H1 (cell line): ENCODE results near the gene NDUFS5. TPM values are rescaled to one million over a fixed set of nuclear protein-coding genes. Genes with fewer than 3 reads are reported as not detected.
"Not testable (repeated sequence)": the region's sequence is repeated elsewhere in the genome, so short reads cannot be mapped to it uniquely, and the experiment has no call there.

Experiments used
- CTCF ChIA-PET: fragments of 300-600 bp; sonication (Branson Sonifier 250); formaldehyde crosslinking; loops from one replicate; lab custom pipeline; 2021; ENCODE audit not compliant: partially characterized antibody; lab: Charles Lee
- POLR2A ChIA-PET: fragments of 300-600 bp; sonication (Branson Sonifier 250); formaldehyde crosslinking; loops from one replicate; lab custom pipeline; 2021; ENCODE audit warnings: inconsistent platforms; ENCODE audit not compliant: partially characterized antibody; lab: Charles Lee
- DNase-seq, 2 experiments: peaks; one replicate each; pipeline versions ENCODE4 v3.0.0 to v3.0.0-alpha.2; 2010 to 2022; ENCODE audit warnings: low spot score in 2 of 2, low read depth in 1 of 2, mixed read lengths in 1 of 2
- FAIRE-seq: peaks from 2 replicates; lab custom pipeline; 2011; peaks lifted over from hg19 to GRCh38; lab: Jason Lieb, UNC
- H2AFZ ChIP-seq: 2 replicates; pipeline ENCODE4 v1.8.1; 2012; ENCODE audit warnings: low read length, inconsistent platforms
- H2AK5ac ChIP-seq: 2 replicates; pipeline ENCODE4 v1.6.1; 2013; ENCODE audit warnings: low read depth, low read length
- H2BK120ac ChIP-seq: replicated peaks from 2 replicates; pipeline ENCODE3; 2013; ENCODE audit warnings: low read depth, low read length, inconsistent platforms
- H2BK12ac ChIP-seq: 2 replicates; pipeline ENCODE4 v1.6.1; 2013; ENCODE audit warnings: low read depth, low read length
- H2BK15ac ChIP-seq: 2 replicates; pipeline ENCODE4 v1.6.1; 2013; ENCODE audit warnings: low read length
- H2BK20ac ChIP-seq: 2 replicates; pipeline ENCODE4 v1.6.1; 2013; ENCODE audit warnings: low read length
- H2BK5ac ChIP-seq: 2 replicates; pipeline ENCODE4 v1.6.1; 2013; ENCODE audit warnings: low read depth, low read length
- H3K14ac ChIP-seq: 2 replicates; pipeline ENCODE4 v1.6.1; 2013; ENCODE audit warnings: inconsistent platforms; ENCODE audit not compliant: insufficient read length
- H3K18ac ChIP-seq: 2 replicates; pipeline ENCODE4 v1.6.1; 2013; ENCODE audit warnings: low read length; ENCODE audit errors: extremely low read depth
- H3K23ac ChIP-seq: 2 replicates; pipeline ENCODE4 v1.6.1; 2013; ENCODE audit warnings: inconsistent platforms; ENCODE audit not compliant: insufficient read length
- H3K23me2 ChIP-seq: 2 replicates; pipeline ENCODE4 v1.6.1; 2013; ENCODE audit warnings: low read depth, low read length
- H3K27ac ChIP-seq: 2 replicates; pipeline ENCODE4 v1.6.1; 2011; ENCODE audit warnings: low read depth, low read length, inconsistent platforms
- H3K27me3 ChIP-seq, 4 experiments: replicated peaks in 1 of 4; 1 replicate in 1 of 4; 2 replicates in 3 of 4; pipeline versions ENCODE4 v1.6.1 to v1.8.1; 2011 to 2013; ENCODE audit warnings: low read length in 3 of 4, mild to moderate bottlenecking in 3 of 4, inconsistent platforms in 2 of 4, mixed read lengths in 2 of 4, moderate library complexity in 1 of 4; ENCODE audit not compliant: control insufficient read depth in 3 of 4, insufficient read depth in 3 of 4; ENCODE audit errors: extremely low read depth in 1 of 4
- H3K36me3 ChIP-seq, 4 experiments: 2 replicates each; pipeline versions ENCODE4 v1.6.1 to v1.8.1; 2011 to 2013; ENCODE audit warnings: mild to moderate bottlenecking in 4 of 4, low read length in 3 of 4, moderate library complexity in 2 of 4, control low read depth in 1 of 4, inconsistent platforms in 1 of 4; ENCODE audit not compliant: insufficient read depth in 4 of 4, control insufficient read depth in 2 of 4
- H3K4ac ChIP-seq: replicated peaks from 2 replicates; pipeline ENCODE3; 2013; ENCODE audit warnings: low read length, low read depth, mixed read lengths, inconsistent platforms; ENCODE audit not compliant: insufficient read length
- H3K4me1 ChIP-seq, 4 experiments: replicated peaks in 1 of 4; 1 replicate in 1 of 4; 2 replicates in 3 of 4; pipeline versions ENCODE4 v1.6.1 to v1.8.1; 2011 to 2013; ENCODE audit warnings: low read length in 3 of 4, inconsistent platforms in 2 of 4, mixed read lengths in 1 of 4; ENCODE audit not compliant: insufficient read depth in 4 of 4, control insufficient read depth in 3 of 4
- H3K4me2 ChIP-seq, 2 experiments: 2 replicates each; pipeline versions ENCODE4 v1.6.1 to v1.8.1; 2011 to 2013; ENCODE audit warnings: low read depth in 2 of 2, low read length in 2 of 2, control low read depth in 1 of 2, inconsistent platforms in 1 of 2, mild to moderate bottlenecking in 1 of 2; ENCODE audit not compliant: insufficient read depth in 1 of 2
- H3K4me3 ChIP-seq, 4 experiments: fragments of 200-600, 300-600 bp in 1 of 4; sonication (generic), shearing (Covaris generic), sonication (Bioruptor Twin) in 1 of 4; 2 replicates each; pipeline versions ENCODE4 v1.5.1 to v1.8.1; 2011 to 2016; ENCODE audit warnings: low read length in 4 of 4, low read depth in 3 of 4, control low read depth in 2 of 4, inconsistent platforms in 2 of 4, mild to moderate bottlenecking in 2 of 4, mixed read lengths in 1 of 4, moderate library complexity in 1 of 4; ENCODE audit not compliant: insufficient read depth in 2 of 4; ENCODE audit errors: extremely low read depth in 1 of 4
- H3K56ac ChIP-seq: replicated peaks from 2 replicates; pipeline ENCODE3; 2013; ENCODE audit warnings: low read depth, mild to moderate bottlenecking, mixed read lengths, low read length, inconsistent platforms; ENCODE audit not compliant: insufficient read length
- H3K79me1 ChIP-seq: 2 replicates; pipeline ENCODE4 v1.6.1; 2013; ENCODE audit warnings: low read depth, low read length, control low read depth
- H3K79me2 ChIP-seq, 2 experiments: 2 replicates each; pipeline versions ENCODE4 v1.6.1 to v1.8.1; 2012 to 2013; ENCODE audit warnings: low read length in 2 of 2, mild to moderate bottlenecking in 2 of 2, inconsistent platforms in 1 of 2; ENCODE audit not compliant: insufficient read depth in 2 of 2, control insufficient read depth in 1 of 2
- H3K9ac ChIP-seq, 4 experiments: replicated peaks in 1 of 4; 1 replicate in 1 of 4; 2 replicates in 3 of 4; pipeline versions ENCODE4 v1.6.1 to v1.8.1; 2011 to 2013; ENCODE audit warnings: low read depth in 3 of 4, low read length in 3 of 4, control low read depth in 2 of 4, mild to moderate bottlenecking in 2 of 4, moderate library complexity in 2 of 4, inconsistent platforms in 1 of 4; ENCODE audit errors: extremely low read depth in 1 of 4
- H3K9me3 ChIP-seq, 2 experiments: 2 replicates each; pipeline versions ENCODE4 v1.6.1 to v1.8.1; 2012 to 2013; ENCODE audit warnings: mild to moderate bottlenecking in 2 of 2, moderate library complexity in 2 of 2, control low read depth in 1 of 2, inconsistent platforms in 1 of 2, low read depth in 1 of 2, low read length in 1 of 2, mixed read lengths in 1 of 2; ENCODE audit not compliant: insufficient read depth in 2 of 2
- H4K20me1 ChIP-seq, 2 experiments: replicated peaks in 1 of 2; 2 replicates each; pipeline versions ENCODE3 to v1.8.1; 2011 to 2013; ENCODE audit warnings: inconsistent platforms in 2 of 2, low read length in 2 of 2, mild to moderate bottlenecking in 1 of 2; ENCODE audit not compliant: insufficient read depth in 2 of 2, control insufficient read depth in 1 of 2
- H4K5ac ChIP-seq: 2 replicates; pipeline ENCODE4 v1.6.1; 2013; ENCODE audit warnings: low read length, low read depth, mixed read lengths, inconsistent platforms; ENCODE audit not compliant: insufficient read length
- H4K8ac ChIP-seq: 2 replicates; pipeline ENCODE4 v1.8.0; 2013; ENCODE audit warnings: mild to moderate bottlenecking, moderate library complexity, low read length, inconsistent platforms; ENCODE audit not compliant: insufficient read depth; ENCODE audit errors: extremely low read depth
- H4K91ac ChIP-seq: replicated peaks from 2 replicates; pipeline ENCODE3; 2013; ENCODE audit warnings: low read length, mixed read lengths, inconsistent platforms; ENCODE audit not compliant: insufficient read length
- WGBS, 2 experiments: shearing (Covaris generic) in 1 of 2; methylation state at CpG; one replicate each; pipeline versions ENCODE4 v1.1.6 to v1.1.7; 2013 to 2015; ENCODE audit warnings: low lambda C conversion rate in 2 of 2, mixed read lengths in 2 of 2, inconsistent platforms in 1 of 2, low coverage in 1 of 2, missing lambda C conversion rate in 1 of 2; ENCODE audit not compliant: insufficient replicate concordance in 2 of 2, insufficient coverage in 1 of 2, insufficient read length in 1 of 2; ENCODE audit errors: extremely low coverage in 1 of 2, missing lambda C conversion rate in 1 of 2; 5-methylcytosine and 5-hydroxymethylcytosine counted together
- polyA plus RNA-seq, 7 experiments: library from polyadenylated mRNA; depleted of rRNA in 3 of 7; stranded (reverse) in 5 of 7; unstranded in 2 of 7; fragments of >200 nt in 5 of 7; fragments of 200-250 nt in 2 of 7; gene quantifications; 1 replicate in 5 of 7; 2 replicates in 1 of 7; 4 replicates in 1 of 7; pipeline versions ENCODE4 v1.2.1 to v1.2.3, GENCODE V29; 2011 to 2013; ENCODE audit warnings: missing spikeins in 2 of 7, mixed read lengths in 2 of 7
- total RNA-seq: library from RNA; stranded (reverse); fragmentation: NEBNext Ultra II Directional; extraction: Animal tissue kit (Norgen Biotek cat#: 25700); gene quantifications from 2 replicates; pipeline ENCODE4 v1.2.1, GENCODE V29; 2021

The NDUFS5 gene
- total and polyA plus RNA-seq, 2 of the 8 experiments (the other 6 are each of a cell fraction or from before 2014, with no cell fraction given), result 435 to 835 TPM

DNA sequence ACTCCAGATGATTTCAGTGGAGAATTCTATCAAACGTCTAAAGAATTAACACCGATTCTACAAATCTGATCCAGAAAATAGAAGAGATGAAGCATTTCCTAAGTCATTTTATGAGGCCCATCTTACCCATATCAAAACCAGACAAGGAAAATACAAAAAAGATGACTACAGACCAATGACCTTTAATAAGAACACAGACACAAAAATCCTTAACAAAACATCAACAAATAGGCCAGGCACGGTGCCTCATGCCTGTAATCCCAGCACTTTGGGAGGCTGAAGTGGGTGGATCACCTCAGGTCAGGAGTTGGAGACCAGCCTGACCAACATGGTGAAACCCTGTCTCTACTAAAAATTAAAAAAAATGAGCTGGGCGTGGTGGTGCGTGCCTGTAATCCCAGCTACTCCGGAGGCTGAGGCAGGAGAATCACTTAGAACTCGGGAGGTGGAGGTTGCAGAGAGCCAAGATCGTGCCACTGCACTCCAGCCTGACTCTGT lies 29.1 kb downstream of the NDUFS5 start:
- H2BK12ac ChIP-seq, H4K8ac ChIP-seq, H2BK15ac ChIP-seq, H2BK5ac ChIP-seq, H4K20me1 ChIP-seq, H2AFZ ChIP-seq, H3K4me2 ChIP-seq, POLR2A ChIA-PET, FAIRE-seq, H3K4ac ChIP-seq, H3K79me1 ChIP-seq, H3K27ac ChIP-seq, H3K4me1 ChIP-seq, H3K56ac ChIP-seq, H4K91ac ChIP-seq, H3K27me3 ChIP-seq, H3K23me2 ChIP-seq, H2AK5ac ChIP-seq, H2BK20ac ChIP-seq, H3K9me3 ChIP-seq, H2BK120ac ChIP-seq, H4K5ac ChIP-seq, DNase-seq, H3K23ac ChIP-seq, H3K18ac ChIP-seq, H3K79me2 ChIP-seq, H3K14ac ChIP-seq, H3K4me3 ChIP-seq, H3K36me3 ChIP-seq, H3K9ac ChIP-seq: not testable (repeated sequence)
- CTCF ChIA-PET, result interaction anchor here (0.6 to 2.2 kb wide), 4 partner anchors 13 to 49 kb away, joined by 3 to 4 read pairs (median 4); no protein-coding TSS in a partner anchor
- WGBS, 2 experiments, result 96% methylated on average over 8 of the region's 8 CpGs; no CpG with 5 or more reads in 1 of the 2 experiments

DNA sequence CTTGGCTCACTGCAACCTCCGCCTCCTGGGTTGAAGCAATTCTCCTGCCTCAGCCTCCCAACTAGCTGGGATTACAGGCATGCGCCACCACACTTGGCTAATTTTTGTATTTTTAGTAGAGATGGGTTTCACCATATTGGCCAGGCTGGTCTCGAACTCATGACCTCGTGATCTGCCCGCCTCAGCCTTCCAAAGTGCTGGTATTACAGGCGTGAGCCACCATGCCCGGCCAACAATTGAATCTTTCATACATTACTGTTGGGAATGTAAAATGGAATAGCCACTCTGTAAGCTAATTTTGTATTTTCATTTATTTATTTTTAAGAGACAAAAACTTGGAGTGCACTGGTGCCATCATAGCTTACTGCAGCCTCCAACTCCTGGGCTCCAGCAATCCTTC lies 35.4 kb downstream of the NDUFS5 start:
- not testable (repeated sequence) for H2BK20ac ChIP-seq, H2BK15ac ChIP-seq, H2BK120ac ChIP-seq, H3K9ac ChIP-seq, H3K4me3 ChIP-seq, H3K23ac ChIP-seq, H3K4me2 ChIP-seq, H3K79me1 ChIP-seq, H3K56ac ChIP-seq, H4K91ac ChIP-seq, H4K8ac ChIP-seq, H2BK12ac ChIP-seq, H2AK5ac ChIP-seq, H3K14ac ChIP-seq, FAIRE-seq, H2BK5ac ChIP-seq, H3K27ac ChIP-seq, H3K4me1 ChIP-seq, H3K18ac ChIP-seq, DNase-seq, H3K79me2 ChIP-seq, H4K20me1 ChIP-seq, H3K9me3 ChIP-seq, H3K4ac ChIP-seq, H3K23me2 ChIP-seq, H2AFZ ChIP-seq, H3K36me3 ChIP-seq, H4K5ac ChIP-seq, H3K27me3 ChIP-seq
- ChIA-PET POLR2A (interaction anchor here (1.1 to 1.8 kb wide), 4 partner anchors 20 to 59 kb away, joined by 3 to 4 read pairs (median 3); no protein-coding TSS in a partner anchor), CTCF (interaction anchor here (0.6 to 0.7 kb wide), 3 partner anchors 20 to 558 kb away, joined by 3 read pairs; no protein-coding TSS in a partner anchor)
- WGBS, 2 experiments, result 94% methylated on average over 7 of the region's 7 CpGs; no CpG with 5 or more reads in 1 of the 2 experiments
